ENCODE data around the gene TSPAN15. TPM values are rescaled to one million over a fixed set of nuclear protein-coding genes. Genes with fewer than 3 reads are reported as not detected.

TSPAN15 gene
- total and polyA plus RNA-seq, 12 donors, result 5.0 to 18.2 (median 10.6) TPM

DNA sequence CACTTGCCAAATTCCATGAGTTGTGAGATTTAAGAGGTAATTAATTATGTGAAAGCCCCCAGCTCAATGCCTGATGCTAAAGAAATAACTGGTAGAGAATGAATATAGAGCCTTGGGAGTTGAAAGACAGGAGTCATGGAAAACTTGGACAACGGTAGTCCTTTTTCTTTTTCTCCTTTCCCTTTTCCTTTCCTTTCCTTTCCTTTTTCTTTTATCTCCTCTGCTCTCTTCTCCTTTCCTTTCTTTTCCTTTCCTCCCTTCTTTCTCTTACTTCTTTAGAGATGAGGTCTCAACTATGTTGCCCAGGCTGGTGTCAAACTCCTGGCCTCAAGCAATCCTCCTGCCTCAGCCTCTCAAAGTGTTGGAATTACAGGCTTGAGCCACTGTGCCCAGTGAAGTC is 7.9 kb upstream of the TSPAN15 start:
- DNase-seq (no peak), ATAC-seq (no peak)
- no peak overlapping the region for H3K27ac ChIP-seq
- intact Hi-C loops (cut with DNase I), result no loop called here
- H3K4me3 ChIP-seq, result no peak overlapping the region
- no peak for TF ChIP-seq CTCF (IDR thresholded peaks at IDR 0.05)
- WGBS, 2 donors, result 83 to 100% methylated on average over 1 of the region's 1 CpG
- H3K36me3 ChIP-seq, result no peaks in the 10 kb centered on the region
- peaks cover 6 to 24% (median 15%) of the 10 kb centered on the region in 9 donors for H3K4me1 ChIP-seq
- no peaks in the 10 kb centered on the region for H3K27me3 ChIP-seq
- H3K9me3 ChIP-seq, result no peaks in the 10 kb centered on the region

DNA sequence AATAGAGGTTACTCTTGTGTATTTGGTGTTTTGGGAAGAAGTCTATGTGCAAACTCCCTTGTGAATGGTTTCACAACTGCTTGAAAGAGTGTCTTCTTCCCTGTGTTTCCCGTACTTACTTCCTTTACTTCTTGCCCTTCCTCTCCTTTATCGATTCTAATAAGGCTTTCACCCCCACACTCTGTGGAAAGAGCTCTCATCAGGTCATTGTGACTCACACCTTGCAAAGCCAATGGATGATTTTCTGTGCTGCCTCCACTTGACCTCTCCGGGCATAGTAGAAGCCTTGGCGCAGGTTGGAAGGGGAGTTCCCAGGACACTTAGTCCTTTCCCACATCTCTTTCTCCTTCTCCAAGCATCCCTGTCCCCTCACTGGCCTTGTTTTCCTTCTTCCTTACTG is 6.2 kb upstream of the TSPAN15 start:
- TF ChIP-seq CTCF (IDR thresholded peaks at IDR 0.05), result no peak
- intact Hi-C loops (cut with DNase I), result no loop called here
- WGBS, 2 donors, result 88 to 91% methylated on average over 4 of the region's 4 CpGs
- Histone ChIP-seq H3K4me3 (no peak overlapping the region), H3K4me1 (peaks cover 0 to 15% (median 8%) of the 10 kb centered on the region in 9 donors), H3K9me3 (no peaks in the 10 kb centered on the region), H3K36me3 (no peaks in the 10 kb centered on the region), H3K27me3 (no peaks in the 10 kb centered on the region), H3K27ac (no peak overlapping the region)
- no peak for ATAC-seq
- DNase-seq, result no peak

DNA sequence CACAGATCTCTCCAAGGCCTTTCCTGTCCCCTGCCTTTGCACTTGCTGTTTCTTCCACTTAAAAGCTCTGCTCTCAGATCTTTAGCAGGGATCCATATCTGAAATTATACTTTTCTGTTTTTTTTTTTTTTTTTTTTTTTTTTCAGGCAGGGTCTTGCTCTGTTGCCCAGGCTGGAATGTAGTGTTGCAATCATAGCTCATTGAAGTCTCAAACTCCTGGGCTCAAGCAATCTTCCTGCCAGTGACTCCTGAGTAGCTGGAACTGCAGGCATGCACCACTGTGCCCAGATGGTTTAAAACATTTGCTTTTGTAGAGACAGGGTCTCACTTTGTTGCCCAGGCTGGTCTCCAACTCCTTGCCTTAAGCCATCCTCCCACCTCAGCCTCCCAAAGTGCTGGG is 5.0 kb upstream of the TSPAN15 start:
- H3K4me1 ChIP-seq, result peaks cover 0 to 22% (median 18%) of the 10 kb centered on the region in 9 donors
- no peak overlapping the region for H3K27ac ChIP-seq
- ATAC-seq (no peak), DNase-seq (no peak)
- H3K27me3 ChIP-seq, result peaks cover 0 to 2% (median 0%) of the 10 kb centered on the region in 7 donors
- no peak overlapping the region for H3K4me3 ChIP-seq
- intact Hi-C loops (cut with DNase I), result no loop called here
- no peaks in the 10 kb centered on the region for H3K36me3 ChIP-seq
- no peaks in the 10 kb centered on the region for H3K9me3 ChIP-seq
- no peak for TF ChIP-seq CTCF (IDR thresholded peaks at IDR 0.05)

DNA sequence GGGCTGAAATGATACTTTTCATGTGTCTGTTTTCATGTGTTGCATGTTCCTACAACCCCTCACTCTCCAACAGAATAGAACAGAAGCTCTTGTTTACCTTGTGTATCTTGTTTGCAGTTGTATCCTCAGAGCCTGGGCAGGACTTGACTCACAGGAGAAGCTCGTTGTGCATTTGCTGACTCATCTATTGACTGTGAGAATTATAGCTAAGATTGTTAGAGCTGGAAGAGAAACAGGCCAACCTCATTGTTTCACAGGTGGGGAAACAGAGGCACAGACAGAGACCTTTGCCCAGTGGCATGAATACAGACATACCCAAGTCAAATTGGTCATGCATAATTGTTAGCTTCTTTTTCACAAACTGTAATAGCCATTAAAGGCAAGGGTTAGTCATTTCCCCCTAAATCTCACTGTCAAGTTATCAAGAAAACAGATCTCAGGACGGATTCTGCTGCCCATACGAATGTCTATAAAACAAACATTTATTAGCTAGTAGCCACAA is 4.6 kb upstream of the TSPAN15 start:
- Histone ChIP-seq H3K27me3 (peaks cover 0 to 7% (median 0%) of the 10 kb centered on the region in 7 donors), H3K27ac (no peak overlapping the region), H3K9me3 (no peaks in the 10 kb centered on the region), H3K36me3 (no peaks in the 10 kb centered on the region), H3K4me1 (peaks cover 0 to 26% (median 19%) of the 10 kb centered on the region in 9 donors), H3K4me3 (no peak overlapping the region)
- ATAC-seq (no peak), DNase-seq (no peak)
- intact Hi-C loops (cut with DNase I), result no loop called here
- no peak for TF ChIP-seq CTCF (IDR thresholded peaks at IDR 0.05)
- WGBS, 2 donors, result 62 to 65% methylated on average over 3 of the region's 3 CpGs

Measured in heart right ventricle (tissue), 16 donors.